Measurements from ENCODE around the gene SOX6. TPM values are rescaled to one million over a fixed set of nuclear protein-coding genes. Genes with fewer than 3 reads are reported as not detected.

SOX6 gene
- total RNA-seq, 1 experiment from 2014 or later = 7.9 TPM

DNA sequence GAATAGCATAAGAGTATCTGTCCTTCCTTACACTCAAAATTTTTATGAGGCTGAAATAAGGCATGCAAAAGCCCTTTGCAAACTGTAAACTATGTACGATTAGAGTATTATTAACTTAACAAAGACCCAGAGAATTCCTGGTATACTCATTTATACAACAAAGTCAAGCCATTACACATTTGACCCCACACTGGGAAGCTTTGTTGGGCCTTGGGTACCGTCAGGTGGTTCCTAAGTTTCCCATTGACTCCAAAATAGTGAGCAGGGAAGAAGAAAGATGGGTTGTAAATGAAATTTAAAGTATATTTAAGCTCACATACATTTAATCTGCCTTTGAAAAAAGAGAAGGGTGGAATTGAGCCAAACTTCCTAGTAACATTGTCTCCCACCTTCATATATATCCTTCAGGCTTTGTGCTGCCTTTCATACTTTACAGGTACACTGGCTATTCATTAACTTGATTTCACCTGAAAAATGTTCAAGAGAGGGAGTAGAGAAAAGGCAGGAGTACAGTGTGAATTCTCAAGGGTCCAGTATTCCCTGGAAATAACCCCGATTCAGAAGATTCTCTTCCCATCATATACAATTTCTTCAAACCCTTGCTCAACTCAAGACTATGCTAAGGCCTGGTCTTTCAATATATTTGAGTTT lies 68.6 kb downstream of the SOX6 start:
- Histone ChIP-seq H3K4me3 (no peak overlapping the region), H3K27ac (no peak overlapping the region), H3K9me3 (replicated peaks) (no peaks in the 10 kb centered on the region), H3K36me3 (no peaks in the 10 kb centered on the region), H3K4me1 (peaks cover 14% of the 10 kb centered on the region), H3K27me3 (no peaks in the 10 kb centered on the region)
- DNase-seq = no peak

DNA sequence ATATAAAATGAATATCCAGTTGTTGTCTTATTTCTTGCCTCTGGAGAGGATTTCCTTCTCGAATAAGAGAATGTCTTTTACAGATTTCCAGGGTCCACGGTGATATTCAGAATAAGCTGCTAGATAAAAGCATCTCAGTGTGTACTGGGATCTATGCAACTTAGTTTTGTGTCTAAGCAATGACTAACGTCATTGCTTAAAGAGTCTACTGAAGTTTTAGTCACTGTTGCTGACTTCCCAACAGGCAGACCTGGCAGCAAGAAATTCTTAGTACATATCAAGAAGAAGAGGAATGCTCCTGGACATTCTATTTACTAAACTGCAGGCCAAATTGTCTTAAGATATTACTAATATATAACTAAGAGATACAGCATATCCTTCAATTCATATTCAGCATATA lies 70.3 kb downstream of the SOX6 start:
- no peak for DNase-seq

DNA sequence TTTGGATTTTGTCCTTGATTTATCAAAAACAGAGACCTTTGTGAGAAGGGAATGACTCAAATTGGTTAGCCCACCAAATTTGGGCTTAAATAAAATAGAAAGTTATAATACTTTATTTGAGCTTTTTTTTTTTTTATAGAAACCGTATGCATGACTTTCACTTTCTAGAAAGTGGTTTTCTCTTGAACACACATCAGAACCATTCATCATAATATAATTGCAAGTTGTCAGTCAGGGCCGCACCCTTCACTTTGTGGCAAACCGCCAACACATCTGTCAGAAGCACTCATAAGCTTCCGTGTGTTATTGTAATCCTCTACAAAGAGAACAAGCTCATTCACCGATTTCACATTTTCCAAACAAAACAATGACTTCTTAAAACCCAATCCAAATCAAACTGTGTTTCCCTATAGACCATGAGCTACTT lies 76.1 kb downstream of the SOX6 start:
- Histone ChIP-seq H3K4me1 (peaks cover 6% of the 10 kb centered on the region), H3K4me3 (no peak overlapping the region), H3K9me3 (replicated peaks) (no peaks in the 10 kb centered on the region), H3K27ac (no peak overlapping the region), H3K27me3 (no peaks in the 10 kb centered on the region), H3K36me3 (no peaks in the 10 kb centered on the region)
- DNase-seq = peak; percentile 55 to 72

More for the DNA sequence above, 70.3 kb downstream of the SOX6 start:
- H3K9me3 ChIP-seq (replicated peaks) = no peaks in the 10 kb centered on the region
- H3K27me3 ChIP-seq = no peaks in the 10 kb centered on the region
- H3K36me3 ChIP-seq = no peaks in the 10 kb centered on the region
- H3K4me1 ChIP-seq = no peaks in the 10 kb centered on the region
- no peak overlapping the region for H3K4me3 ChIP-seq
- no peak overlapping the region for H3K27ac ChIP-seq

DNA sequence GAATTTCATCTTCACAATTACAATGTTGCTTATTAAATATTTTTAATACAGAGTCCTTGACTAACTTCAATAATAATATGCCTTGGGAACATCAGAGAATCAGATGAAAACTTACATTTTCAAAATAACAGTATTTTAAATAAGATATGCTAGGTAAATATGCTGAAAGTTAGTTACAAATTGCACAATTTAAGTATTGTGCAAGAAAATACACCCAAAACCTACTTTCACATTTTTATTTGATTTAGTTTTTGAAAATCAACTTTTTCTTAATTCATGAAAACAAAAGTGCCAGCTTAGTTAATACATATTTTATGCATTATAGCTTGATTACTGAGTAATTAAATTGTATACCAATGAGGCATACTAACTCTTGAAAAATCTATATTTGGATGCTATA lies 76.8 kb downstream of the SOX6 start:
- Histone ChIP-seq H3K4me3 (no peak overlapping the region), H3K9me3 (replicated peaks) (no peaks in the 10 kb centered on the region), H3K27ac (no peak overlapping the region), H3K4me1 (peaks cover 6% of the 10 kb centered on the region), H3K27me3 (no peaks in the 10 kb centered on the region), H3K36me3 (no peaks in the 10 kb centered on the region)
- DNase-seq = no peak

DNA sequence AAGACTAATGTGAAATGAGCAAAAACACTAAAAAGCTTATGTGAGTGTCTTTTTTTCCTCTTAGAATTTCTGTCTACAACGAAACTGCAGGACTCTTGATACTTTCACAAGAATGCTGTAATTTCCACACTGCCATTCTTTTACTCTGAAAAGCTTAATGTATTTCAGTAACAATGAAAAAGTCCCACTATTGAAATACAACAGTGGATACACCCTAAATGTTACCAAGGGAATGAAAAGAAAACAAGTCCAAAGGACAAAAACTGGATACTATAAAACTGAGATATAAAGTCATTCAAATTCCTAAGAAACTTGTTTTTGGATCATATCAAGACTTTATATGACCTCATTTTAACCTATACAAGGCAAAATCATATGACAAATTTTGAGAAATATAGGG lies 77.4 kb downstream of the SOX6 start:
- H3K9me3 ChIP-seq (replicated peaks) = no peaks in the 10 kb centered on the region
- no peak for DNase-seq
- no peaks in the 10 kb centered on the region for H3K36me3 ChIP-seq
- no peak overlapping the region for H3K4me3 ChIP-seq
- H3K4me1 ChIP-seq = peaks cover 6% of the 10 kb centered on the region
- H3K27me3 ChIP-seq = no peaks in the 10 kb centered on the region
- H3K27ac ChIP-seq = no peak overlapping the region

DNA sequence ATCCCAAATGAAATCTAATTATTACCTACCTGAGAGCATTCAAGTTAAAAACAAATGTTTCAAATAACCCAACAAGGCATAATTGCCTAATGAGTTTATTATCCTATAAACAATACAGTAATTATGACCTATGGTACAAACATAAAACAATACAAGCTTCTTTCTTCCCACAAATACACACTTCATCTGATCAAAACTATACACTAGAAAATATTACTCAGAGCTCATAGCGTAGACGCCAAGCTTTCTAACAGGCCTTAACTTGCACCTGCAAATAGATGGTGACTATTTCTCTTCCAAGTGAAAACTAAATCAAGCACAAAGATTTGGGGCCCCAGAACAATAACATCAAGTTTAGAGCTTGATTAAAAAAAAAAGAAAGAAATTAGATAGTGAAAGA lies 78.1 kb downstream of the SOX6 start:
- Histone ChIP-seq H3K36me3 (no peaks in the 10 kb centered on the region), H3K27ac (no peak overlapping the region), H3K27me3 (no peaks in the 10 kb centered on the region), H3K4me1 (peaks cover 6% of the 10 kb centered on the region), H3K4me3 (no peak overlapping the region), H3K9me3 (replicated peaks) (no peaks in the 10 kb centered on the region)
- DNase-seq = no peak

DNA sequence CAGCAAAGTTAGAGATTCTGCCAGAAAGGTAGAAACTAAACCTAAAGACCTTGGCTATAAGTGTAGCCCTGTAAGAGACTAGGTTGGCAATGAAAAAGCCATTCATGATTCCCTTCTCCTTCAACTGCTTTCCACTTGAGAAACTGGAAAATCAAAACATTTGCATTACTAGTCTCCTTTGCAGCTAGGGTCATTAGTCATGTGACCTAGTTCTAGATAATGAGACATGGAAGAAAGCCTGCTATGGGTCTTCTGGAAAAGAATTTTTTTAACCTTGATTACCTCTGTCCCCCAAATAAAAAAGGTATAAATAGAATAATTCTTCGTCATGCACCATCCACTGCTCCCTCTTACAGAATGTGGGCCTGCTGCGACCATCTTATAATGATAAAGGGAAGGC lies 80.1 kb downstream of the SOX6 start:
- no peaks in the 10 kb centered on the region for H3K9me3 ChIP-seq (replicated peaks)
- H3K4me3 ChIP-seq = no peak overlapping the region
- peaks cover 6% of the 10 kb centered on the region for H3K4me1 ChIP-seq
- H3K27me3 ChIP-seq = no peaks in the 10 kb centered on the region
- H3K36me3 ChIP-seq = no peaks in the 10 kb centered on the region
- DNase-seq = no peak
- no peak overlapping the region for H3K27ac ChIP-seq

DNA sequence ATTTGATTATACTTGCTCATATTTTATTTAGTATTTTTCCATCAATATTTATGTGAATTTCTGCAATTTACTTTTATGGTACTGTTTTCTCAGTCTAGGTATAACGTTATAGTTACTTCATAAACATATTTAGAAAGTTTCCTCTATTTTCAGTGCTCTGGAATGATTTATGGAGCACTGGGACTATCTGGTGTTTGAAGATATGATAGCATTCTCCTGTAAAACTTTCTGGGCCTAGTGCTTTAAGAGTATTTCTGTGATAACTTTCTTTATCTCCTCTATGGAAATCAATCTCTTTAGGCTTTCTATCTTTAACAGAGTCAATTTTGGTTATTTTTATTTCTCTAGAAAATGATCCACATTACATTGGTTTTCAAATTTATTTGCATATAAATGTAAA lies 85.1 kb downstream of the SOX6 start:
- H3K27me3 ChIP-seq = no peaks in the 10 kb centered on the region
- H3K4me1 ChIP-seq = no peaks in the 10 kb centered on the region
- DNase-seq = no peak
- no peaks in the 10 kb centered on the region for H3K9me3 ChIP-seq (replicated peaks)
- H3K36me3 ChIP-seq = no peaks in the 10 kb centered on the region
- no peak overlapping the region for H3K27ac ChIP-seq
- H3K4me3 ChIP-seq = no peak overlapping the region

DNA sequence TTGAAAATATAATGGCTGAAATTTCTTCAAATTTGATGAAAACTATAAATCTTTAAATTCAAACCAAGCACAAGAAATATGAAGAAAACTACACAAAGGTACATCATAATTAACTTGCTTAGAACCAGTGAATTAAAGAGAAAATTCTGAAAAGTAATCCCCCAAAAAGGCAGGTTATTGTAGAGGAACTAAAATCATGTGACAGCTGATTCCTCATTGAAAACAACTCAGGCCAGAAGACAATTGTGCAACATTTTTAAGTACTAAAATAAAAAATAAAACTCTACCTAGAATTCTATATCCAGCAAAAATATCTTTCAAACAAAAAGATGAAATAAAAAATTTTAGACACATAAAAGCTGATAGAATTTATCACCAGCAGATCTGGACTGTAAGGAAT lies 90.3 kb downstream of the SOX6 start:
- Histone ChIP-seq H3K4me1 (no peaks in the 10 kb centered on the region), H3K4me3 (no peak overlapping the region), H3K9me3 (replicated peaks) (no peaks in the 10 kb centered on the region), H3K36me3 (no peaks in the 10 kb centered on the region), H3K27ac (no peak overlapping the region), H3K27me3 (no peaks in the 10 kb centered on the region)
- DNase-seq = no peak

DNA sequence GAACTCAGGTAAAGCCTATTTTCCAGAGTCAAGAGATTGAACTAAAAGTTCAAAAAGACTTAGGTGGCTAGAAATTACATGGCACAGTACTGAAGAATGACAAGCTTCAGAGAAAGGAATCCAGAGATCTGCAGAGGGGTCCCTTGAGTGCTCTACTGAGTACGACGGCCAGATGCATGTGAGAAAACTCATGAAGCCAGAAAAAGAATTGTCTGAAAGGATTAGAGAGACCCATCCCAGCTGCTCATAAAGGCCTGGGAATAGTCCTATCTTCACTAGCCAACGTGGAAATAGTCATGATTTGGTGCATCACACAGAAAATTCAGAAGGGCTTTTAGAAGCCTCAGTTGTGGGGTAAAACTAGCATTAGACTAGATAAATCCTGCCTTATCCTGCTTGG lies 91.3 kb downstream of the SOX6 start:
- Histone ChIP-seq H3K4me3 (no peak overlapping the region), H3K4me1 (no peaks in the 10 kb centered on the region), H3K36me3 (no peaks in the 10 kb centered on the region), H3K27ac (no peak overlapping the region), H3K9me3 (replicated peaks) (no peaks in the 10 kb centered on the region), H3K27me3 (no peaks in the 10 kb centered on the region)
- DNase-seq = no peak

DNA sequence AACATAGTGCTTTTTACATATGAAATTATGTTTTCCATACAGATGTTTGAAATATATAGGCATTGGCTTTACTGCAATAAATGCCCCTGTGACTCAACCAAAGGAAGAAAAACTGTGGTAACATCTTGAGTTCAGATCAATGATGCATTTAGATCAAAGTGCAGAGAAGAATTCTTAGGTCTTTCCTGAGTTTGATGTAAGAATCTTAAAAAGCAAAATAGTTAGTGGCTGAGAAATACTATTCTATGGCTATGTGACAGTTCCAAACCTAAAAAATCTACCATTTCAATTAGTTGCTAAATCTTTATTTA lies 93.7 kb downstream of the SOX6 start:
- Histone ChIP-seq H3K9me3 (replicated peaks) (no peaks in the 10 kb centered on the region), H3K27ac (no peak overlapping the region), H3K36me3 (no peaks in the 10 kb centered on the region), H3K4me3 (no peak overlapping the region), H3K27me3 (no peaks in the 10 kb centered on the region), H3K4me1 (no peaks in the 10 kb centered on the region)
- no peak for DNase-seq

DNA sequence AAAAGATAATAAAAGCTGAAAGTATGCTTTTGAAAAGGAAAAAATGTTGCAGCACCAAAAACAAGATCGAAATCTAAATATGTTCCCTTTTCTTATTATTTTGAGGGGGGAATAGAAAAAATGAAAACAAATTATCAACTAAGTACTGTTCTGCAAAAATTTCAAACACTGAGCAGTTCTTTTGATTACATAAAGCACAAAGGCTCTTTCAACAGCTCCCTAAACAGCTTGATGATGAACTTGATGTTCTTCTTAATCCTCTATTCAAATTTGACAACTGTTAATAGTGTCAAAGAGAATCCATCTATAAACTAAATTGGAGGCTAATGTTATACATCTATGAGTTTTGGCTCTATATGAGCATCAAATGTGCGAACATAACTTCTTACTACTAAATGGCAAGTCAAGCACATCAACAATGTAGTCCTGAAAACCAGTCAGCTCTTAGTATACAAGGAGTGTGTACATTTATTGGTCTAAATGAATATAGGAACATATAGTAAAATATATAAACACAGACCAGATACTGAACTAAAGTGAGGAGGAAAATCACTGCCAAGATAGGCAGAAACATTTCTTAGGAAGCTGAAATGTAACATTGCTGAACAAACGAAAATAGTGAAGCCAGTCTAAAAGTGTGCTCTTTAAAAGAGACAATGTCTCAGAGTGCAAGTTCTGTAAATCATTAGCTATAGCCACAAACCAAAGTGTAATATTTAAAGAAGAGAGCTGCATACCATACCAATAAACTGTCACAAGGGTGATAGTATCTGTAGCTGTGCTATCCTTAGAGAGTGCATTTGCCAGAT lies 94.3 kb downstream of the SOX6 start:
- Histone ChIP-seq H3K4me3 (no peak overlapping the region), H3K27ac (no peak overlapping the region), H3K27me3 (no peaks in the 10 kb centered on the region), H3K36me3 (no peaks in the 10 kb centered on the region), H3K4me1 (no peaks in the 10 kb centered on the region), H3K9me3 (replicated peaks) (no peaks in the 10 kb centered on the region)
- DNase-seq = no peak

DNA sequence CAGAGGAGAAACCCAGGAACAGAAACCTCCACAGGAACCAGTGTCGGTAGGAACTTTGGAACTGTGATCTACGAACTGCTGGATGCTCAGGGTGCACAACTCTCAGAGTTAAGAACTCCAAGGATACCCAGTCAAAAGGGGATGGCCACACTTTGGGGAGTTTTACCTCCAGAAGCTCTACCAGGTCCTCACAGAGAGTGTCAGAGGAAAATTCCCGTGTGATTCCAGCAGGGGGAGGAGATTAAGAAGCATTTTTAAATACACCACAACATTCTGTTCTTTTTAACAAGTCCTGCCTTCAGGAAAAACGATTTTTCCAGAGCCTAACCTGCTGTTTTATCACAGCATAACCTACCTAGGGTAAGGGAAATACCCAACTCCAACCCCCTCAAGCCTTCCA lies 104.0 kb downstream of the SOX6 start:
- H3K4me3 ChIP-seq = no peak overlapping the region
- peak in 1 of 2 experiments; percentile 20 for DNase-seq

DNA sequence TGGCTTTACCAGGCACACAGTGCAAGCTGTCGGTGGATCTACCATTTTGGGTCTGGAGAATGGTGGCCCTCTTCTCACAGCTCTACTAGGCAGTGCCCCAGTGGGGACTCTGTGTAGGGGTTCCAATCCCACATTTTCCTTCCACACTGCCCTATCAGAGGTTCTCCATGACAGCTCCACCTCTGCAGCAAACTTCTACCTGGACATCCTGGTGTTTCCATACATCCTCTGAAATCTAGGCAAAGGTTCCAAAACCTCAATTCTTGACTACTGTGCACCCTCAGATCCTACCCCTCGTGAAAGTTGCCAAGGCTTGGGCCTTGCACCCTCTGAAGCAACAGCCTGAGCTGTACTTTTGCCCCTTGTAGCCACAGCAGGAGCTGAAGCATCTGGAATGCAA lies 108.1 kb downstream of the SOX6 start:
- no peak overlapping the region for H3K27ac ChIP-seq
- no peak overlapping the region for H3K4me3 ChIP-seq
- H3K9me3 ChIP-seq (replicated peaks) = no peaks in the 10 kb centered on the region; the same call in 1 of the 2 replicates
- no peaks in the 10 kb centered on the region for H3K36me3 ChIP-seq
- H3K4me1 ChIP-seq = no peaks in the 10 kb centered on the region
- no peak for DNase-seq
- H3K27me3 ChIP-seq = no peaks in the 10 kb centered on the region

More for the DNA sequence above, 104.0 kb downstream of the SOX6 start:
- H3K4me1 ChIP-seq = no peaks in the 10 kb centered on the region
- H3K36me3 ChIP-seq = no peaks in the 10 kb centered on the region
- no peaks in the 10 kb centered on the region for H3K27me3 ChIP-seq
- H3K27ac ChIP-seq = no peak overlapping the region
- no peaks in the 10 kb centered on the region; the same call in 1 of the 2 replicates for H3K9me3 ChIP-seq (replicated peaks)

DNA sequence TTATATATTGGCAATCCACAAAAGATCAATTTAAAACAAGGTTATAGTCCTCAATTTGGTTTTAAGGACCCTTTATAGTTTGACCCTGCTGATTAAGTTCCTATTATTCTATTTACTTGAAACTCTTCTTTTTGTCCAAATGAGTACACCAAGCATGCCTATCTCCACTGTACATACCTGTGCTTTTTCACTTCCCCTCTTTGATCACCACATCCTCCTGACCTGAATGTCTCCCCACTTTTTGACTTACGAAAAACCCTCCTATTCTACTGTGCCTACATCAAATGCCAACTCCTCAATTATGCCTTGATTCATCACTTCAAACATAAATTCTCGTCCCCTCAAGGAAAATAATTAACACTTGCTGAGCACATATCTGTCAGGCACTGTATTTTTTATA lies 113.5 kb downstream of the SOX6 start:
- Histone ChIP-seq H3K36me3 (no peaks in the 10 kb centered on the region), H3K27ac (no peak overlapping the region), H3K27me3 (no peaks in the 10 kb centered on the region), H3K4me3 (no peak overlapping the region), H3K9me3 (replicated peaks) (no peaks in the 10 kb centered on the region; the same call in 1 of the 2 replicates), H3K4me1 (no peaks in the 10 kb centered on the region)
- no peak for DNase-seq

DNA sequence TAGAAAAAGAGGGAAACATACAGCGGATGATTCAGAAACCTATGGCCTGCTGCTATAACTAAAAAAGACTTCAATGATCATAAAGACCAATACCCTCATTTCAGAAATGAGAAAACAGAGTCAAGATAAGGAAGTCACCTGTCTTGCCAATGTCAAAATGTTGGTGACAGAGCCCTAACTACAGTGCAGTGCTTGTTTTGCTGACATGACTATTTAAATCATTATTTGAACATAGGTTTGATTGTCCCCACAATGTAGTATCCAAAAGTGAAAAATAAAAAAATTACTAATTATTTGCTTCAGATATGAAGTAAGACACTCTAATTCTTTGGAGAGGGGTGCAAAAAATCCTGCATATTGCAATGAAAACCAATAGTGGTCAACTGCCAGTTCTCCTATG lies 115.7 kb downstream of the SOX6 start:
- Histone ChIP-seq H3K27me3 (no peaks in the 10 kb centered on the region), H3K4me3 (no peak overlapping the region), H3K4me1 (no peaks in the 10 kb centered on the region), H3K27ac (no peak overlapping the region), H3K36me3 (no peaks in the 10 kb centered on the region), H3K9me3 (replicated peaks) (no peaks in the 10 kb centered on the region)
- DNase-seq = no peak

Measured in SJCRH30 (cell line).